Muscle of arm (tissue), 12 donors: ENCODE measurements around the gene FRMD4B. TPM values are rescaled to one million over a fixed set of nuclear protein-coding genes. Genes with fewer than 3 reads are reported as not detected.

ENCODE experiments used
- DNase-seq: peaks from one replicate; pipeline ENCODE4 v3.0.0-alpha.2; 2013
- polyA plus RNA-seq, 12 donors: library from polyadenylated mRNA; unstranded; fragments of 120-200 nt; gene quantifications; one replicate each; pipeline ENCODE4 v1.2.1, GENCODE V29; 2013; ENCODE audit not compliant: insufficient read length in 12 of 12

Gene FRMD4B
- polyA plus RNA-seq, 12 donors, result 12.1 to 29.8 (median 17.8) TPM; not detected in 1

DNA sequence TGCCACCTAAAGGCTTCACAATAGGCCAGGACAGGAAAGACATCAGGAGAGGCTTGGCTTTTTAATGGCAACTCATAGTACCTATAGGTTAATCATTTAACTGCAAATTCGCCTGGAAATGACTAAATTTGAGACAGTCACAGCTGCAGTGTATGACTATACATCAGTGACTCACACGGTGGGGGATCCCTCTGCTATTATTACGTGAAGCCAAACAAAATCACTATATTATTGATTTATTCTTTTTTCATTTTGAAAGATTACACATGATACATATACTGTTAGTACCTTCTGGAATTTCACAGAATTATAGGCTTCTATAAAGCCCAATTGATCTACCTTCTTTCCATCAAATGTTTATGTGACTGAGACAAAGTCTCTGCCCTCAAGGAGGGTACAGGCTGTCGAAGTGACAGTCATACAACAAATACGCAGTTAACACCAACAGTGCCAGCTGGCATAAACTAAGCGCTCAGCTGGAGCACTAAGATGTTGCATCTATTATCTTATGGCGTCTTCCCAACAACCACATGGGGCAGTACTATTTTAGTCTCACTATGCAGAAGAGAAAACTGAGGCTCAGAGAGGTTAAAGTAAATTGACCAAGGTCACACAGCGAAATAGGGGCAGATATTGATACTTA is 181.5 kb downstream of the FRMD4B start:
- DNase-seq, result no peak

- no peak for DNase-seq
These were observed 182.1 kb downstream of the FRMD4B start for GRCh38 chr3:69203631-69204314.

DNA sequence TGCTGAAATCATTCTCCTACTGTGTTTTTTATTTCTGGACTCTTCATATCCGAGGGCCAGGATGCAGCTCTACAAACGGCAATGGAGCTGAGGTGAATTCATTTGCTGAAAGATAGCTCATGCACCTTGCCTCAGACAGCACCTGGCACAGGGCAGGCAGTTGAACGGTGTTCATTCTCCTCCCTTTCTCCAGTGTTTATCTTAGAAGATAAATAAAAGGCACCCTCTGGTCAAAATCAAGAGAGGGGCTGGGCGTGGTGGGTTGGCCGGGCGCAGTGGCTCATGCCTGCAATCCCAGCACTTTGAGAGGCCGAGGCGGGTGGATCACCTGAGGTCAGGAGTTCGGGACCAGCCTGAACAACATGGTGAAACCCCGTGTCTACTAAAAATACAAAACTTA is 184.2 kb downstream of the FRMD4B start:
- DNase-seq, result no peak

DNA sequence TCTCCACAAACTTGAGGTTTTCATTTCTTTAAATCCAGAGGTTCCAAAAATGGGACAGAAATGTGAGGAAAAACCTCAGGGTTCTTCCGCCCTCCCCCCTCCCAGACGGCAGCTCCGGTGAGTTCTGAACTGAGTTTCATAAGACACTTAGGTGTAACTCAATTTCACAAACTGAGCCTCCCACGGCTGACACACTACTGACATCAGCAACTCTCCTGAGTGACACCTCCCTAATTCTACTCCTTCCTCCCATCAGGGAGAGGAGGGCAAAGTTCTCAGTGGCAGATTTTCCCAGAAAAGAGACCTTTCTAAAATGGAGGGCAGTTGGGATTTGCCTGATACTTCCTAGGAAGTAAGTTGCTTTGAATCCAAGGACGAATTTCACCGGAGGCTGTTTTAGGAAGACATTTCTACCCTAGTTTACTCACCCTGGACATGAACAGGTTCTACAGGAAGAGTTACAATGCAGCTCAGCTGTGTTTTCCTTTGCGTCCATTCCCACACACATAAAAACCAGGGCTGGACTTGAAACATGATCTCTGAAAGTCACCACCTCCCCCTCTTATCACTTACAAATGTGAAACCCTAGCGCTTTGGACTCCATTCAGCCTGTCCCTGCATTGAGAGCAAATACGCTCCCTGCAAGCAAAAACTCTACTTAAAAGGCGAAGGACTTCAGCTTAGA is 185.4 kb downstream of the FRMD4B start:
- DNase-seq, result peak; percentile 18

- no peak for DNase-seq
These were observed 185.9 kb downstream of the FRMD4B start for GRCh38 chr3:69199942-69200341.

DNA sequence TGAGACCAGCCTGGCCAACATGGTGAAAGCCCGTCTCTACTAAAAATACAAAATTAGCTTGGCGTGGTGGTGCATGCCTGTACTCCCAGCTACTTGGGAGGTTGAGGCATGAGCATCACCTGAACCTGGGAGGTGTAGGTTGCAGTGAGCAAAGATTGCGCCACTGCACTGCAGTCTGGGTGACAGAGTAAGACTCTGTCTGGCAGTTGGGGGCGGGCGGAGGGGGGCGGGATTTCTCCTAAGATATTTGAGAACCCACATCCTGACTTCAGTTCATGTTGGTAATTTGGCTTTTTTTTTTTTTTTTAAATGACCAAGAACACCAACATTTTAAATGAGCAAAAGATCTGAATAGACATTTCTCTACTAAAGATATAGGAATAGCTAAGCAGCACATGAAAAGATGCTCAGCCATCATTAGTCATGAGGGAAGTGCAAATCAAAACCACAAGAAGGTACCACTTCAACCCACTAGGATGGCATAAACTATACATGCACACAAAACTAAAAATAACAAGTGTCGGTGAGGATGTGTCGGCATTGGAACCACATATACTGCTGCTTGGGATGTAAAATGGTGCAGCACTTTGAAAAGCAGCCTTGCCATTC is 187.9 kb downstream of the FRMD4B start:
- no peak for DNase-seq

- DNase-seq, result no peak
These were observed 188.4 kb downstream of the FRMD4B start for GRCh38 chr3:69197455-69197854.

GRCh38 chr3:69196876-69197275 is 189.0 kb downstream of the FRMD4B start:
- DNase-seq, result no peak

DNA sequence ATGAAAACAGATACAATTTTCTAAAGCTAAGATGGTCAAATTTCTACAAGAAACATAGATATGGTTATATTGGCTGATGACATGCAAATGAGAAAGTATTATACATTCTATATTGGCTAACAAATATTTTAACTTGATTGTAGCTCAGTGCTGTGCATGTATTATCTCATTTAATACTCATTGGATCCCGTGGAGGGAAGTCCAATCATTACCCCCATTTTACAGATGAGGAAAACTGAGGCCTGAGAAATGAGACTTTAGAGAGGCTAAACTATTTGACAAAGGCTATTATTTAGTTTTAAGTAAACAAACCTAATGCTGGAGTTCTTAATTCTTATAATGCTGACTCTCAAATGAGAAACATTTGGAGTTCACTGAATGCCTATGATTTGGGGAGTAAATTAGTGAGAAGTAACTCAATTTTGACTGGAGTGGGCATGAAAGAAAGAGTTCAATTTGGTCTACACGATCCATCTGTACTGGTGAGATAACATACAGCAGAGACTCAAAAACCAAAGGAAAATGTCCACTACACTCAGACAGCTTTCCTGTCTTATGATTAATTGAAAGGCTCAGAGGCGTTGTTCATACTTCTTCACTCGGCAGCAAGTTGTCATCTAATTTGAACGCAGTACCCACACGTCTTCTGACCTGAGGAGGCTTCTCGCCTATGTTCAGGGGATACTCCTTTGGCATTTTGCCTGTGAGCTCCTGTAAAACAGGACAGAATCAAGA is 191.3 kb downstream of the FRMD4B start:
- no peak for DNase-seq

DNA sequence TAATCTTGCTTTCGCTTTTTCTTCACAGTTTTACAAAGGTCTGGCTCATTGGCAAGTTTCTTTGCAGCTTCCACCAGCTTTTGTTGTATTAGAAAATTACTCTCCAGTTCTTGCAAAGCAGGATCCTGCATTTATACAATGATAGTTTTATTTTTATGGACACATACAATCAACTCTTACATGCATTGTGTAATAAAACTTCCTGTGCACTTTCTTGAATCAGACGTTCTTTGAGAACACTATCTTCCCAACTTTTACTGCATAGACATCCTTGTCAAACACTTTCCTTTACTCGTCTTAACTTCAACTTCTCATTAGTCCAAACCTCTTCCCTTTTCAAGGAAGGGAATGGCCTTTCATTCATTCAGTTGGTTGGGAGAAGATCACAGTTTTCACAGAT is 192.1 kb downstream of the FRMD4B start:
- no peak for DNase-seq

- no peak for DNase-seq
These were observed 194.4 kb downstream of the FRMD4B start for GRCh38 chr3:69191516-69191915.

- no peak for DNase-seq
These were observed 196.4 kb downstream of the FRMD4B start for GRCh38 chr3:69189487-69189886.

DNA sequence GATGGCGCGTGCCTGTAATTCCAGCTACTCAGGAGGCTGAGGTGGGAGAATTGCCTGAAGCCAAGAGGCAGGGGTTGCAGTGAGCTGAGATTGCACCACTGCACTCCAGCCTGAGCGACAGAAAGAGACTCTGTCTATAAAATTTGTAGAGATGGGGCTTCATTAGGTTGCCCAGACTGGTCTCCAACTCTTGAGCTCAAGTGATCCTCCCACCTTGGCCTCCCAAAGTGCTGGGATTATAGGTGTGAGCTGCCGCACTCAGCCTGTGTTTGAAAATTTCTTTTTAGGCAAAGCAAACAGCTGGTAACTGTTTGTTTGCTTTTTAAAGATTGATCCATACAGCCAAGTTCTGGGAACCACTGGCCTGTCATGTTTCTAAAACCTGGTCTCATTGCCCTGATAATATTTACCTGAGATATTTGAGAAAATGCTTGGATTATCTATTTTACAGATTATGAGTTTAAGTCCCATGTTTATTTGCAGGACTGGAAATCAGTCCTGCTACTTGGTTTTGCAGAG is 199.3 kb downstream of the FRMD4B start:
- no peak for DNase-seq

DNA sequence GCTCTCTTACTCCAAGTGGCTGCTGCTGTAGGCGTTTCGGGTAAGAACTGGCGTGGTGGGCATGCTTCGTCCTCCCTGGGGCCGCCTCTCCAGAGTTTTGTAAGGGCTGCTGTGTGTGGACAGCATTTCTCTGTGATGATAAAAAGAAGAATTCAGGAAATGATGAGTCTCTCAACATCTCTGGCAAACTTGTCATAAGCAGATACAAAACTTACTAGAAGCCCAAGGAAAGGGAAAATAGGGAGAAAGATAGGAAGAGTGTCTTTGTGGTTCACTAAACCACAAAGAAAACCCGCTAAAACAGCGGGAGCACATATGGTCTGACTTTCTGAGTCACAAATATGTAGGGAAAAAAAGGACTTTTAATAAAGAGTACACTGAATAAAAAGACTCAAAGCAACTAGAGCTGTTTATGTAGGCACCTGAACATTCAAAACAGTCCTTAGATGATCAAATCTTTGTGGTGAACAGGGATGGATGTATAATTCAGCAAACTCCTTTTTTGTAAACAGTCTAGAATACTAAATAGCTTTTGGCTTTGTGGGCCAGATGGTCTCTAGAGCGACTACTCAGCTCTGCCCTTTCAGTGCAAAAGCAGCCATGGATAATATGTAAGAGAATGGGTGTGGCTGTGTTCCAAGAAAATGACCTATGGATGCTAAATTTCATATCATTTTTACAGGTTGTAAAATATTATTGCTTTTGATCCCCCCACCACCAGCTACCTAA is 203.1 kb downstream of the FRMD4B start:
- no peak for DNase-seq

- DNase-seq, result no peak
These were observed 204.2 kb downstream of the FRMD4B start for GRCh38 chr3:69181592-69182211.

DNA sequence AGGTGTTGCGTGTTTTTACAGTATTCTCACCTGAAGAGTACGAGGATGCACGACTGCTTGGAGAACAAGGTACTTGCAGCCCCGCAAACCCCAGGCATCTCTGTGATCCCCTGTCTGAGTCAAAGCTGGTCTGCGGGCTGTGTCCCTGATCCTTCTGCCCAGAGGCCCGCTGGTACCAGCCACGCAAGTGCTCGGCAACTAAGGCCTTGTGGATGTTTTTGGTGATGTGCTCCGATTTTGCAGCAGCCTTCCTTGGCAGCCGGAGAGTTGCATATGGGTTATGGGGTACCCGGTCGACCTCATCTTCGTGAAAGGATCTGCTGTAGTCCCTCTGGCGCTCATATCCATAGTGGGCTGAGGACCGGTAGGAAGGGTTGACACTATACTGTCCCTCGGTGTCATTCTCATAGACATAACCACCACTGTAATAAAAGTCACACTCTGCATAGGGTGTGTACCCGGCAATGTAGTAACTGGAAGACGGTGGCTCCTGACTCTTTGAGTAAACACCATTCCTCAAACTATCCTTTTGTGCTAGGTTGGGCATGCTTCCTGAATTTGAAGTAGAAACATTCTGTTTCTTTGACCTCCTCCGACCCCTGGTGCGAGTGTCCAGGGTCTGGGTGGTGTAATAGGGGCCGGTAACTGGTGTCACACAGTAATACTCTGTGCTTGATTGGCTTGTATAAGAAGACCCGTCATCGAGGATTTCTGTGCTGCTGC is 204.9 kb downstream of the FRMD4B start:
- DNase-seq, result no peak

DNA sequence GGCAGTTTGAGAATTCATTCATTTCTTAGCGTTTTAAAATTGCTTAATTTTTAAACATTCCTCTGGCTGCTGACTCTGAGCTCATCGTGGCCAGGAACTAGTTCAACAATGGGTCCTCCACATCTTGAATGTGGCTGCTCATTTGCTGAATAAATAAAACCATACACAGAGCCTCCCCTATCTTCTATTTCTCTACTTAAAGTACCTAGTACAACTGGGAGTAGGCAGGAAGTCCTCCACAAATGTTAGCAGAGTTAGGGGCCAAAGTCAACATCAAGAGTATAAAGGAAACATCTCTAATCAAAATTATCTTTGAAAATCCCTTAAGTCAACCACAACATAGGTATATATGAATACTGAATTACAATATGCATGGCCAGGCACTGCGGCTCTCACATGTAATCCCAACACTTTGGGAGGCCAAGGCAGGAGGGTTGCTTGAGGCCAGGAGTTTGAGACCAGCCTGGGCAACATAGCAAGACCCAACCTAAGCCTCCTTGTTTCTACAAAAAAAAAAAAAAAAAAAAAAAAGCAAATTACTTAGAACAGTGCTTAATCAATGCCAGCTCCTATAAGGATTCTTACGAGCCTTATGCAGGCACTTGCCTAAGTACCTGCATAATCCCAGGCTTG is 206.0 kb downstream of the FRMD4B start:
- DNase-seq, result no peak

DNA sequence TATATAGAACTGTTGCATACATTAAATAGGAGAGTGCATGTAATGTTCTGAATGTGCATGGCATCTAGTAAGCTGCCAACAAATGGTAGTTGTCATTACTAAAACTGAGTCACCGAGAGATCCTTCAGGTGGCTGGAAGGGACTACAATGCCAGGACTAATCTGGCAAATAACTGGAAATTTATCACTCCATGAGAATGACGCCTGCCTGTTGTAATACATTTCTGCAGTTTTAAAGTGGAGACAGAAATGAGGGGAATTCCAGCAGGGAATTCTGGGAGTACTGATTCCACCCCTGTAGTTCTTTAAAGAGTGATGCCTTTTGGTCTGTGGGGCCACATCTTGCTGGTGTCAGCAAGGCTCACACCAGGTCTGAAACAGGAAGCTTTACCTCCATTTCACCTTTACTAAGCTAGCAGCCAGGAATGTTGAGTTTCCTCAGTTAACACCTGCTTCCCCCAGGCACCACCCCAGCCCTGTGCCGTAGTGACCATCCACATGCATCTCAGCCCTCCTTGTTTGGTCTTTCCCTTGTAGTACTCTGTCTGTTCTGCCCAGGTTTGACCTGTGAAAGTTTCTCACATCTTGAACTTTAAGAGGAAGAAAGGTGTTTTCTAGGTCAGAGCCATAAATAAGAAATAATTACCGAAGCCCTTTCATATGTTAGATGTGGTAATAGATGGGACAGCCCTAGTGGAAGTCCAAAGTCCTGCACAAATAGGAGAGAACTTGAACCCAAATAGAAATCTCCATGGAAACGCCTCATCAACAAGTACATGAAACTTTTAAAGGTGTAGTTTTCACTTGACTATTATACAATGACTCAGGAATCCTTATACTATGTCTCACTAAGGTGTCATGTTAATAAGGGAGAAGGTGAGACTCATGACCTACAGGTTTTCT is 206.8 kb downstream of the FRMD4B start:
- DNase-seq, result no peak
